Fibroblast of villous mesenchyme (primary cell): ENCODE measurements around the gene PLCB2. TPM values are rescaled to one million over a fixed set of nuclear protein-coding genes. Genes with fewer than 3 reads are reported as not detected.

Experiments used
- DNase-seq: peaks from one replicate; pipeline ENCODE4 v3.0.0-alpha.2; 2010; ENCODE audit warnings: low read depth
- H3K4me3 ChIP-seq: 2 replicates; pipeline ENCODE4 v1.5.1; 2011; ENCODE audit warnings: low read depth, mild to moderate bottlenecking, low read length
- total RNA-seq: library from RNA; depleted of rRNA; stranded (reverse); fragments of >200 nt; gene quantifications from 2 replicates; pipeline ENCODE4 v1.2.3, GENCODE V29; 2012
- TF ChIP-seq, protein P1 (sequence below): IDR thresholded peaks from 2 replicates; pipeline ENCODE4 v1.5.1; 2012; ENCODE audit warnings: low read depth, mild to moderate bottlenecking, low read length; ENCODE audit not compliant: insufficient read depth

The PLCB2 gene
- total RNA-seq, 1 donor: 0.43 TPM

DNA sequence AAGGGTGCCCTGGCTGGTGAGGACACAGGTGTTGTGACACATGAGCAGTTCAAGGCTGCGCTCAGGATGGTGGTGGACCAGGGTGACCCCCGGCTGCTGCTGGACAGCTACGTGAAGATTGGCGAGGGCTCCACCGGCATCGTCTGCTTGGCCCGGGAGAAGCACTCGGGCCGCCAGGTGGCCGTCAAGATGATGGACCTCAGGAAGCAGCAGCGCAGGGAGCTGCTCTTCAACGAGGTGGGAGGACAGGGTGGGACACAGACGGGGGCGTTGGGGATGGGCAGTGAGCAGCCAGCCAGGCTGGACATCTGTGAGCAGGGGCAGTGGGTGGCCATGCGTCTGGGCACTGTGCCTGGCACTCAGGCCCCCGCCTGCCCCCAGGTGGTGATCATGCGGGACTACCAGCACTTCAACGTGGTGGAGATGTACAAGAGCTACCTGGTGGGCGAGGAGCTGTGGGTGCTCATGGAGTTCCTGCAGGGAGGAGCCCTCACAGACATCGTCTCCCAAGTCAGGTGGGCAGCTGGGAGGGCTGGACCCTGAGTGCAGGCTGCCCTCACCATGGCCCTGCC lies 35.2 kb downstream of the PLCB2 start:
- DNase-seq: no peak
- TF ChIP-seq, protein P1, sequence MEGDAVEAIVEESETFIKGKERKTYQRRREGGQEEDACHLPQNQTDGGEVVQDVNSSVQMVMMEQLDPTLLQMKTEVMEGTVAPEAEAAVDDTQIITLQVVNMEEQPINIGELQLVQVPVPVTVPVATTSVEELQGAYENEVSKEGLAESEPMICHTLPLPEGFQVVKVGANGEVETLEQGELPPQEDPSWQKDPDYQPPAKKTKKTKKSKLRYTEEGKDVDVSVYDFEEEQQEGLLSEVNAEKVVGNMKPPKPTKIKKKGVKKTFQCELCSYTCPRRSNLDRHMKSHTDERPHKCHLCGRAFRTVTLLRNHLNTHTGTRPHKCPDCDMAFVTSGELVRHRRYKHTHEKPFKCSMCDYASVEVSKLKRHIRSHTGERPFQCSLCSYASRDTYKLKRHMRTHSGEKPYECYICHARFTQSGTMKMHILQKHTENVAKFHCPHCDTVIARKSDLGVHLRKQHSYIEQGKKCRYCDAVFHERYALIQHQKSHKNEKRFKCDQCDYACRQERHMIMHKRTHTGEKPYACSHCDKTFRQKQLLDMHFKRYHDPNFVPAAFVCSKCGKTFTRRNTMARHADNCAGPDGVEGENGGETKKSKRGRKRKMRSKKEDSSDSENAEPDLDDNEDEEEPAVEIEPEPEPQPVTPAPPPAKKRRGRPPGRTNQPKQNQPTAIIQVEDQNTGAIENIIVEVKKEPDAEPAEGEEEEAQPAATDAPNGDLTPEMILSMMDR: peak; percentile 34
- no peak overlapping the region for H3K4me3 ChIP-seq

DNA sequence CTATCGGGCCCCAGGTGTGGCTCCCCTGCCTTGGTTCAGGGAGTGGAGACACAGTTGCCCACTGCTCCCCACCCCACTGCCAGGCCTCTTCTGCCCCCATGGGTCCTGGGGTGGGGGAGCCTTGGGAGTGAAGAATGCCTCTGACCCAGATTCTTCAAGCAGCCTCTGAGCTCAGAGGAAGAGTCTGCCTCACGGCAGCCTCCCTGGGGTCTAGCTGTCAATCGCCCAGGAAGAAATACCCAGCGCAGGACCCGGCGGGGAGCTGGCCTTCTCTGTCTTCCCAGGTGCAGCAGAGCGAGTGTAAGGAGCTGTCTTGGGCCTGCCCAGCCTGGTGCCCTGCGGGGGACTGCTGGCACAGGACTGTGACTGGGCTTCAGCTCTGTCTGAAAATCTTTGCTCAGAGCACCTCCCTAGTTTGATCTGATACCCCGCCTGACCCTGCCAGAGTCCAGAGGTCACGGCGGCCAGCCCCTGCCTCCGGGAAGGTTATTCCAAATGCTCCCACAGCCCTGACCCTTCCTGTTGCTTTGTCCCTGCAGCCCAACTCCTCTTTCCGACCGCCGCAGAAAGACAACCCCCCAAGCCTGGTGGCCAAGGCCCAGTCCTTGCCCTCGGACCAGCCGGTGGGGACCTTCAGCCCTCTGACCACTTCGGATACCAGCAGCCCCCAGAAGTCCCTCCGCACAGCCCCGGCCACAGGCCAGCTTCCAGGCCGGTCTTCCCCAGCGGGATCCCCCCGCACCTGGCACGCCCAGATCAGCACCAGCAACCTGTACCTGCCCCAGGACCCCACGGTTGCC lies 35.9 kb downstream of the PLCB2 start:
- no peak for DNase-seq
- TF ChIP-seq, protein P1: no peak
- no peak overlapping the region for H3K4me3 ChIP-seq

DNA sequence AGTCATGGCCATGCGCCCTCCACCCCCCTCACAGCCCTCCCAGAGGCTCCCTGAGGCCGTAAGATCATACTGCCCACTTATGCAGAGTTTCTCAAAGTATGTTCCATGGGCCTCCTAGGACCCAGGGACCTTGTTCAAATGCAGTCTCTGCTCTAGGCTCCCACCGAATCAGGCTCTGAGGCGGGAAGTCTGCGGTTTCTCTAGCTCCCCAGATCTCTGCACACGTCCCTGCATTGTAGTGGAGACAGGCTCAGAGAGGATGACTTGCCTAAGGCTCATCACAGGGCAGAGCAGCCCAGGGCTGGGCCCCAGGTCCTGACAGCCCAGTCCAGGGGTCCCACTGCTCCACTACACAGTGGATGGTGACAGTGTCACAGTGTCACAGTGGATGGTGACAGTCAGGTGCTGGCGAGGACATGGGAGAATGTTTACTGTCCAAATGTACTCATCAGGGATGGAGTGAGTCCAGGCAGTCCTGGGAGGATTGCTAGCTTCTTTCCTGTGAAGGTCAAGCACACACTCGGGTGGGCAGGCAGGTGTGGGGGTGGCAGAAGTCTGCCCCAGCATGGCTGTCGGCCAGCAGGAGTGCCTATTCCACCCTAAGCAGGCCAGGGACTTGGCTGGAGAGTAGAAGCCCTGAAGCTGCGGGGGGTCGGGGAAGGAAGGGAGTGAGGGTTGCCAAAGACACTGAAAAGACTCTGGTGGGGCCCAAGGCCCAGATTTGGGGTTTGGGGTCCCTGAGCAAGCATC lies 37.3 kb downstream of the PLCB2 start:
- TF ChIP-seq, protein P1: no peak
- no peak overlapping the region for H3K4me3 ChIP-seq
- DNase-seq: no peak

DNA sequence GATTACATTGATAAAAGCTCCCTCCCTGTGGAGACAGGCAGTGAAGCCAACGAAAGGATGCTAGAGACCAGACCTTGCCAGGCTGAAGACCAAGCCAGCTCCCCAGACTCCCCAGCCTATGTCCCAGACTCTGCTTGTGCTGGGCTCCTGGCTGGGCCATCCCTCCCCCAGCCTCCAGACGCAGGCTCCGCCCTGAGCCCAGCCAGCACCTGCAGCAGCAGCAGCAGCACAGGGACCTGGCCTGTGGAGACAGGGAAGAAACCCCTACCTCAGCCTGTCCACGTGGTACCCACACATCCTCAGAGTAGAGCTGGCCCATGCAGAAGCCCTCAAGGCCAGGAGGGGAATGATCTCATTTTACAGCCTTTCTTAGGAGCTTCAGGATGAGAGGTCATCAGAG lies 38.1 kb downstream of the PLCB2 start:
- no peak for DNase-seq
- TF ChIP-seq, protein P1: no peak
- H3K4me3 ChIP-seq: no peak overlapping the region

DNA sequence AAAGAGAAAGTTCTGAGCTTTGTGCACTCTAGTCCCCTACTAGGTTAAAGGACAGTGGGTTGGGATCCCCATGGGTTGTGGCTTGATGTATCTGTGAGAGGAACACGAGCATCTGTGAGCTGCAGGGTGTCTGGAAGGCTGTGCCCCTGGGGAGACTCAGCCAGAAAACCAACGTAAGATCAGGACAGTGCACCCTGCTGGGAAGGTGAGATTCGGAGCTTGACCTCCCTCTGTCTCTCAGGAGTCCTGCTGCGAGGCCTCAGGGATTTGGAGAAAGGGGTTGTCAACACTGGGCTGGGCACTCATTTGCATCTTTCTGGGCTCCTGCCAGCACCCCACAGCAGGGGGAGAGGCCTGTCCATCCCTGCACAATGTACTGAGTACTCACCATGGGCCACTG lies 40.1 kb downstream of the PLCB2 start:
- no peak for DNase-seq
- TF ChIP-seq, protein P1: no peak
- H3K4me3 ChIP-seq: no peak overlapping the region

DNA sequence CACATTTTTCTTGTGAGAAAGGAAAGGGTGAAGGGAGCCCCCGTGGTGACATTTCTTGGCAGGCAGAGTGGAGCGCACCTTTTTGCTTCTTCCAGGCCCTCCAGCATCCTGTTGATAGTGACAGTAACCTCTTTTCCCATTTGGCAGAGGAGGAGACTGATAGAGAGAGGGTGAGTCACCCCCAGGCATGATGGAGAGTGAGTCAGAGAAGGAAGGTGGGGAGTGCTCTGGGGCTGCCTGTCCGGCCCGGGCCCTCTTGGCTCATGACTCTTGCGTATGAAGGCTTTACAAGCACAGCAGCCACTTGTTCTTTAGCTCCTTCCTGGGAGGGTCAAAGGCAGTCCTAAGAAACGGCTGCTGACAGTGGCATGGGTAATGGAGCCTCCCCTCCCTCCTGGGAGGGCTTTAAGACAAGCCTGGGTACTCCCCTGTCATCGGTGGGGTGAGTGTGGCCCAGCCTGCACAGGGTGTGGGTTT lies 40.9 kb downstream of the PLCB2 start:
- no peak overlapping the region for H3K4me3 ChIP-seq
- DNase-seq: peak; percentile 98
- TF ChIP-seq, protein P1: no peak
